ENCODE data around the gene SLX4IP. TPM values are rescaled to one million over a fixed set of nuclear protein-coding genes. Genes with fewer than 3 reads are reported as not detected.

Gene SLX4IP
- total and polyA plus RNA-seq, 2 of the 13 experiments (the other 11 are each of a cell fraction or from before 2014, with no cell fraction given) = 3.6 to 7.3 TPM

DNA sequence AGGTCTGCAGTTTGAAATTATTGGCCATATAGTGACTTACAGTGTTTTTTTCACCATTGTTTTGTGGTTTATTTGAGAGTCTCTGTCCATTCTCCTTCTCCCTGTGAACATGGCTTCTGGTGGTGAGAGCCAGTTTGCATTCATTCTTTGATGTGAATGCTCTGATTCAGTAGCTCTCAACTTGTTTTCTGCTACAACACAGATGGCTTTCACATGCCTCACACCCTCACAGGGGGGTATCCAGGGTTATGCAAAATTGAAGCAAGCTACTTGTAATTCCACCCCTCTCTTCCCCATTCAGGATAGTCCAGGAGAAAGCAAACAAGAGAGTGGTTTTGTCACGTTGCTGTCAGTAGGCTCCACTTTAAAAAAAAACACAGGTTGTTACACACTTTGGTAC is 55.6 kb downstream of the SLX4IP start (continued):
- TF ChIP-seq, protein P1, sequence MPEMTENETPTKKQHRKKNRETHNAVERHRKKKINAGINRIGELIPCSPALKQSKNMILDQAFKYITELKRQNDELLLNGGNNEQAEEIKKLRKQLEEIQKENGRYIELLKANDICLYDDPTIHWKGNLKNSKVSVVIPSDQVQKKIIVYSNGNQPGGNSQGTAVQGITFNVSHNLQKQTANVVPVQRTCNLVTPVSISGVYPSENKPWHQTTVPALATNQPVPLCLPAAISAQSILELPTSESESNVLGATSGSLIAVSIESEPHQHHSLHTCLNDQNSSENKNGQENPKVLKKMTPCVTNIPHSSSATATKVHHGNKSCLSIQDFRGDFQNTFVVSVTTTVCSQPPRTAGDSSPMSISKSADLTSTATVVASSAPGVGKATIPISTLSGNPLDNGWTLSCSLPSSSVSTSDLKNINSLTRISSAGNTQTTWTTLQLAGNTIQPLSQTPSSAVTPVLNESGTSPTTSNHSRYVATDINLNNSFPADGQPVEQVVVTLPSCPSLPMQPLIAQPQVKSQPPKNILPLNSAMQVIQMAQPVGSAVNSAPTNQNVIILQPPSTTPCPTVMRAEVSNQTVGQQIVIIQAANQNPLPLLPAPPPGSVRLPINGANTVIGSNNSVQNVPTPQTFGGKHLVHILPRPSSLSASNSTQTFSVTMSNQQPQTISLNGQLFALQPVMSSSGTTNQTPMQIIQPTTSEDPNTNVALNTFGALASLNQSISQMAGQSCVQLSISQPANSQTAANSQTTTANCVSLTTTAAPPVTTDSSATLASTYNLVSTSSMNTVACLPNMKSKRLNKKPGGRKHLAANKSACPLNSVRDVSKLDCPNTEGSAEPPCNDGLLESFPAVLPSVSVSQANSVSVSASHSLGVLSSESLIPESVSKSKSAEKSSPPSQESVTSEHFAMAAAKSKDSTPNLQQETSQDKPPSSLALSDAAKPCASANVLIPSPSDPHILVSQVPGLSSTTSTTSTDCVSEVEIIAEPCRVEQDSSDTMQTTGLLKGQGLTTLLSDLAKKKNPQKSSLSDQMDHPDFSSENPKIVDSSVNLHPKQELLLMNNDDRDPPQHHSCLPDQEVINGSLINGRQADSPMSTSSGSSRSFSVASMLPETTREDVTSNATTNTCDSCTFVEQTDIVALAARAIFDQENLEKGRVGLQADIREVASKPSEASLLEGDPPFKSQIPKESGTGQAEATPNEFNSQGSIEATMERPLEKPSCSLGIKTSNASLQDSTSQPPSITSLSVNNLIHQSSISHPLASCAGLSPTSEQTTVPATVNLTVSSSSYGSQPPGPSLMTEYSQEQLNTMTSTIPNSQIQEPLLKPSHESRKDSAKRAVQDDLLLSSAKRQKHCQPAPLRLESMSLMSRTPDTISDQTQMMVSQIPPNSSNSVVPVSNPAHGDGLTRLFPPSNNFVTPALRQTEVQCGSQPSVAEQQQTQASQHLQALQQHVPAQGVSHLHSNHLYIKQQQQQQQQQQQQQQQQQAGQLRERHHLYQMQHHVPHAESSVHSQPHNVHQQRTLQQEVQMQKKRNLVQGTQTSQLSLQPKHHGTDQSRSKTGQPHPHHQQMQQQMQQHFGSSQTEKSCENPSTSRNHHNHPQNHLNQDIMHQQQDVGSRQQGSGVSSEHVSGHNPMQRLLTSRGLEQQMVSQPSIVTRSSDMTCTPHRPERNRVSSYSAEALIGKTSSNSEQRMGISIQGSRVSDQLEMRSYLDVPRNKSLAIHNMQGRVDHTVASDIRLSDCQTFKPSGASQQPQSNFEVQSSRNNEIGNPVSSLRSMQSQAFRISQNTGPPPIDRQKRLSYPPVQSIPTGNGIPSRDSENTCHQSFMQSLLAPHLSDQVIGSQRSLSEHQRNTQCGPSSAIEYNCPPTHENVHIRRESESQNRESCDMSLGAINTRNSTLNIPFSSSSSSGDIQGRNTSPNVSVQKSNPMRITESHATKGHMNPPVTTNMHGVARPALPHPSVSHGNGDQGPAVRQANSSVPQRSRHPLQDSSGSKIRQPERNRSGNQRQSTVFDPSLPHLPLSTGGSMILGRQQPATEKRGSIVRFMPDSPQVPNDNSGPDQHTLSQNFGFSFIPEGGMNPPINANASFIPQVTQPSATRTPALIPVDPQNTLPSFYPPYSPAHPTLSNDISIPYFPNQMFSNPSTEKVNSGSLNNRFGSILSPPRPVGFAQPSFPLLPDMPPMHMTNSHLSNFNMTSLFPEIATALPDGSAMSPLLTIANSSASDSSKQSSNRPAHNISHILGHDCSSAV (CRISPR knock-in tag; IDR thresholded peaks at IDR 0.05; ENCODE audit: borderline replicate concordance) = no peak
- TF ChIP-seq FOXK1 (CRISPR knock-in tag; IDR thresholded peaks at IDR 0.05; ENCODE audit: borderline replicate concordance, low read depth) = no peak
- no peak for TF ChIP-seq MYNN (CRISPR knock-in tag; IDR thresholded peaks at IDR 0.05; ENCODE audit: low read depth)

DNA sequence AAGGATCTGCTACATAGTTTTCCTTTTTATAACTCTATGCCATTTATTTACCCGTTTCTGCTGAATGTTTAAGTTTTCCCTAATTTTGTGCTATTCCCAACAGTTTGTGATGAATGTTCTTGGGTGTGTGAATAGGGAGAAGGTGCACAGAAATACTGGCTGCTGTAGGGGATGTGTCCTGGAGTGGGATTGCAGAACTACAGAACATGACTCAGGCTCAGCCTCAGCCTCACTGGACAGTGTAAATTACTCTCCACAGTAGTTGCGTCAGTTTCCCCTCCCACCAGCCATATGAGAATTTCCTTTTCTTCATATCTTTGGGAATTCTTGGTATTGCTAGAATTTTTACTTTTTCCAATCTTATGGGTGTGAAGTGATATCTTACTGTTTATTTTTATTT is 57.0 kb downstream of the SLX4IP start:
- H2AFZ ChIP-seq (ENCODE audit: low read length) = no peak overlapping the region
- H4K20me1 ChIP-seq (ENCODE audit: insufficient read depth, low read length) = no peaks in the 10 kb centered on the region
- no peaks in the 10 kb centered on the region for H3K36me3 ChIP-seq (replicated peaks in 1 of 2; ENCODE audit: control insufficient read depth in 1 of 2, insufficient read depth in 2 of 2, low read length in 2 of 2)
- intact Hi-C loops (cut with micrococcal nuclease; ENCODE audit: unreplicated experiment) (loop anchor here (5.0 kb wide), 1 partner anchor 40 kb away; no protein-coding TSS in a partner anchor), in situ Hi-C loops (cut with HindIII; ENCODE audit: extremely low pct_ligation_motif_present, low pct_unique_long_range_greater_than_20kb) (no loop called here)
- H3K27ac ChIP-seq (ENCODE audit: extremely low read length, insufficient read depth, low read length) = no peak overlapping the region
- peaks cover 11% of the 10 kb centered on the region; the same call in 1 of the 2 replicates for H3K4me1 ChIP-seq (ENCODE audit: insufficient read depth, low read length)
- ChIA-PET POLR2A (interaction anchor here (0.6 kb wide), 1 partner anchor 874 kb away, joined by 3 read pairs; no protein-coding TSS in a partner anchor), CTCF (ENCODE audit: low intra/inter-chr PET ratio, low total read pairs) (no interaction called here)
- H3K79me2 ChIP-seq (ENCODE audit: insufficient read depth, low read length) = no peaks in the 10 kb centered on the region
- no peaks in the 10 kb centered on the region for H3K9me3 ChIP-seq (ENCODE audit: low read length)
- WGBS (ENCODE audit: low lambda C conversion rate) = 97% methylated on average over 2 of the region's 2 CpGs
- BruUV-seq (replicated peaks) = no TSS peak
- TF ChIP-seq FOSL2 (CRISPR knock-in tag; IDR thresholded peaks at IDR 0.05) = 0 out of 2 replicates have a peak, but pooled peaks have one; percentile 13
- TF ChIP-seq FOXA3 (CRISPR knock-in tag; IDR thresholded peaks at IDR 0.05) = no peak
- no peak for TF ChIP-seq ZSCAN9 (CRISPR knock-in tag; IDR thresholded peaks at IDR 0.05; ENCODE audit: borderline replicate concordance)
- no peak for TF ChIP-seq ZNF317 (CRISPR knock-in tag; IDR thresholded peaks at IDR 0.05)
- TF ChIP-seq NFE2L2 (IDR thresholded peaks at IDR 0.05; ENCODE audit: low read length) = no peak
- no peak overlapping the region for H3K9ac ChIP-seq (ENCODE audit: insufficient read depth, low read depth, low read length)
- H3K4me2 ChIP-seq (ENCODE audit: low read depth, low read length) = no peak overlapping the region
- DNase-seq (ENCODE audit: low spot score) (no peak), FAIRE-seq (no peak), ATAC-seq (no peak)
- no peak overlapping the region for H3K4me3 ChIP-seq (replicated peaks in 1 of 3; ENCODE audit: insufficient read depth in 1 of 3, low read depth in 2 of 3, low read length in 3 of 3)
- H3K27me3 ChIP-seq (ENCODE audit: control insufficient read depth in 1 of 2, insufficient read depth in 2 of 2, low read length in 2 of 2) = no peaks in the 10 kb centered on the region
